Measurements from ENCODE around the gene BSDC1. TPM values are rescaled to one million over a fixed set of nuclear protein-coding genes. Genes with fewer than 3 reads are reported as not detected.

BSDC1 gene
- total and polyA plus RNA-seq, 2 of the 13 experiments (the other 11 are each of a cell fraction or from before 2014, with no cell fraction given) = 40.3 to 64.2 TPM

DNA sequence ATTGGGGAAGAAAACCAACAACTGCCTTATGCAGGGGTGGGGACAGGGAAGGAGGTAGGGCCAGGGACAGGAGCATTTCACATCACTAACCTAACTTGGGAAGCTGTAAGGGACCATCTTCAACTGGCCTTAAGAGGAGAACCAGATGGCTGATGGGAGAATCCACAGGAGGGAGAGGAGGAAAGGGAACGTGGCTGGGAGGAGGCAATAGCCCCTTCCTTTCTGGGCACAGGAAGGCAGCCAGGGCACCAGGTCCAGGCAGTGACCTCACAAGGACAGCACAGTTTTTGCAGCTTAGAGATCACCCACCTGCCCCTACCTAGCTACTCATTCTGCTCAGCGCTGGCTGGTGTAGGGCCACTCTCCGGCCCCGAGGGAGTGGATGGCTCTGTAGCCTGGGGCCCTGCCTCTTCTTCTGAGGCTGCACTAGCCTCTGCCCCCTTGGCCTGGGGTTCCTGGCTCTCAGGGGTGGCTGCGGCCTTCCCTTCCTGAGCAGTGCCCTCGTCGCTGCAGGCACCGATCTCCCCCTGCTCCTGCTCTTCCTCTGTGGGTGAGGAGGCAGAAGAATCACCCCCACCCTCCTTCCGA is 59.9 kb downstream of the BSDC1 start:
- peaks cover 14% of the 10 kb centered on the region for H4K20me1 ChIP-seq (ENCODE audit: insufficient read depth, low read length)
- in situ Hi-C loops (cut with HindIII; ENCODE audit: extremely low pct_ligation_motif_present, low pct_unique_long_range_greater_than_20kb) (no loop called here), intact Hi-C loops (cut with micrococcal nuclease; ENCODE audit: unreplicated experiment) (loop anchor here (10.0 kb wide), 1 partner anchor 60 kb away; the partner anchor contains the start of gene BSDC1)
- H3K27me3 ChIP-seq (ENCODE audit: control insufficient read depth in 1 of 2, insufficient read depth in 2 of 2, low read length in 2 of 2) = no peaks in the 10 kb centered on the region; a peak in 1 of 5 replicates
- peak overlapping the region; percentile 93 for H3K4me2 ChIP-seq (ENCODE audit: low read depth, low read length)
- H3K79me2 ChIP-seq (ENCODE audit: insufficient read depth, low read length) = peaks cover 14% of the 10 kb centered on the region
- H3K36me3 ChIP-seq (replicated peaks in 1 of 2; ENCODE audit: control insufficient read depth in 1 of 2, insufficient read depth in 2 of 2, low read length in 2 of 2) = peaks cover 24 to 50% of the 10 kb centered on the region in 2 experiments
- peak overlapping the region; percentile 70 to 95 (median 84) for H3K4me3 ChIP-seq (replicated peaks in 1 of 3; ENCODE audit: insufficient read depth in 1 of 3, low read depth in 2 of 3, low read length in 3 of 3)
- H3K4me1 ChIP-seq (ENCODE audit: insufficient read depth, low read length) = peaks cover 50% of the 10 kb centered on the region
- H2AFZ ChIP-seq (ENCODE audit: low read length) = no peak overlapping the region
- no TSS peak for BruUV-seq (replicated peaks)
- no peak for FAIRE-seq
- peak overlapping the region; percentile 68 for H3K27ac ChIP-seq (ENCODE audit: extremely low read length, insufficient read depth, low read length)
- peak; percentile 1; the same call in 2 of the 3 replicates for ATAC-seq
- CTCF ChIA-PET (ENCODE audit: low intra/inter-chr PET ratio, low total read pairs) = interaction anchor here (0.8 to 1.7 kb wide), 2 partner anchors 16 to 79 kb away, joined by 4 read pairs; no protein-coding TSS in a partner anchor
- peak overlapping the region; percentile 91 for H3K9ac ChIP-seq (ENCODE audit: insufficient read depth, low read depth, low read length)
- DNase-seq (ENCODE audit: low spot score) = no peak
- POLR2A ChIA-PET = interaction anchor here (0.9 to 4.8 kb wide), 7 partner anchors 11 to 119 kb away, joined by 3 to 84 read pairs (median 5); no protein-coding TSS in a partner anchor
- 68% methylated on average over 8 of the region's 9 CpGs for WGBS (ENCODE audit: low lambda C conversion rate)
- no peaks in the 10 kb centered on the region for H3K9me3 ChIP-seq (ENCODE audit: low read length)
- no peak for TF ChIP-seq CCAR2 (optimal IDR thresholded peaks at IDR 0.05; ENCODE audit: low read depth, low read length)
- TF ChIP-seq ZNF605 (CRISPR knock-in tag; IDR thresholded peaks at IDR 0.05) = peak; percentile 25; the same call in 1 of the 2 replicates
- TF ChIP-seq, protein P1, sequence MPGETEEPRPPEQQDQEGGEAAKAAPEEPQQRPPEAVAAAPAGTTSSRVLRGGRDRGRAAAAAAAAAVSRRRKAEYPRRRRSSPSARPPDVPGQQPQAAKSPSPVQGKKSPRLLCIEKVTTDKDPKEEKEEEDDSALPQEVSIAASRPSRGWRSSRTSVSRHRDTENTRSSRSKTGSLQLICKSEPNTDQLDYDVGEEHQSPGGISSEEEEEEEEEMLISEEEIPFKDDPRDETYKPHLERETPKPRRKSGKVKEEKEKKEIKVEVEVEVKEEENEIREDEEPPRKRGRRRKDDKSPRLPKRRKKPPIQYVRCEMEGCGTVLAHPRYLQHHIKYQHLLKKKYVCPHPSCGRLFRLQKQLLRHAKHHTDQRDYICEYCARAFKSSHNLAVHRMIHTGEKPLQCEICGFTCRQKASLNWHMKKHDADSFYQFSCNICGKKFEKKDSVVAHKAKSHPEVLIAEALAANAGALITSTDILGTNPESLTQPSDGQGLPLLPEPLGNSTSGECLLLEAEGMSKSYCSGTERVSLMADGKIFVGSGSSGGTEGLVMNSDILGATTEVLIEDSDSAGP (CRISPR knock-in tag; IDR thresholded peaks at IDR 0.05; ENCODE audit: borderline replicate concordance) = peak; percentile 57; the same call in 1 of the 2 replicates
- TF ChIP-seq KDM5B (CRISPR knock-in tag; IDR thresholded peaks at IDR 0.05; ENCODE audit: borderline replicate concordance) = 0 out of 2 replicates have a peak, but pooled peaks have one; percentile 28
- TF ChIP-seq ZNF768 (CRISPR knock-in tag; IDR thresholded peaks at IDR 0.05) = 0 out of 2 replicates have a peak, but pooled peaks have one; percentile 14
- peak in 1 of 2 experiments; percentile 54; a peak in 3 of 4 replicates for TF ChIP-seq POLR2A (IDR thresholded peaks at IDR 0.05; ENCODE audit: insufficient read depth in 1 of 2, low read depth in 2 of 2, low read length in 2 of 2)
- 0 out of 2 replicates have a peak, but pooled peaks have one; percentile 12 for TF ChIP-seq ZBTB7A (CRISPR knock-in tag; IDR thresholded peaks at IDR 0.05)
- TF ChIP-seq ZNF615 (CRISPR knock-in tag; IDR thresholded peaks at IDR 0.05; ENCODE audit: borderline replicate concordance) = 0 out of 2 replicates have a peak, but pooled peaks have one; percentile 33
- 0 out of 2 replicates have a peak, but pooled peaks have one; percentile 27 for TF ChIP-seq ZBTB42 (CRISPR knock-in tag; IDR thresholded peaks at IDR 0.05)
- TF ChIP-seq, protein P2, sequence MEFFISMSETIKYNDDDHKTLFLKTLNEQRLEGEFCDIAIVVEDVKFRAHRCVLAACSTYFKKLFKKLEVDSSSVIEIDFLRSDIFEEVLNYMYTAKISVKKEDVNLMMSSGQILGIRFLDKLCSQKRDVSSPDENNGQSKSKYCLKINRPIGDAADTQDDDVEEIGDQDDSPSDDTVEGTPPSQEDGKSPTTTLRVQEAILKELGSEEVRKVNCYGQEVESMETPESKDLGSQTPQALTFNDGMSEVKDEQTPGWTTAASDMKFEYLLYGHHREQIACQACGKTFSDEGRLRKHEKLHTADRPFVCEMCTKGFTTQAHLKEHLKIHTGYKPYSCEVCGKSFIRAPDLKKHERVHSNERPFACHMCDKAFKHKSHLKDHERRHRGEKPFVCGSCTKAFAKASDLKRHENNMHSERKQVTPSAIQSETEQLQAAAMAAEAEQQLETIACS (CRISPR knock-in tag; IDR thresholded peaks at IDR 0.05) = 0 out of 2 replicates have a peak, but pooled peaks have one; percentile 32
- peak; percentile 9; the same call in 1 of the 2 replicates for TF ChIP-seq KDM1A (CRISPR knock-in tag; IDR thresholded peaks at IDR 0.05)
- TF ChIP-seq, protein P3, sequence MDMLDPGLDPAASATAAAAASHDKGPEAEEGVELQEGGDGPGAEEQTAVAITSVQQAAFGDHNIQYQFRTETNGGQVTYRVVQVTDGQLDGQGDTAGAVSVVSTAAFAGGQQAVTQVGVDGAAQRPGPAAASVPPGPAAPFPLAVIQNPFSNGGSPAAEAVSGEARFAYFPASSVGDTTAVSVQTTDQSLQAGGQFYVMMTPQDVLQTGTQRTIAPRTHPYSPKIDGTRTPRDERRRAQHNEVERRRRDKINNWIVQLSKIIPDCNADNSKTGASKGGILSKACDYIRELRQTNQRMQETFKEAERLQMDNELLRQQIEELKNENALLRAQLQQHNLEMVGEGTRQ (IDR thresholded peaks at IDR 0.05; ENCODE audit: low read depth, low read length) = no peak
- TF ChIP-seq, protein P3 (CRISPR knock-in tag; IDR thresholded peaks at IDR 0.05; ENCODE audit: borderline replicate concordance) = no peak
- peak; percentile 61; the same call in 1 of the 2 replicates for TF ChIP-seq GFI1 (CRISPR knock-in tag; IDR thresholded peaks at IDR 0.05; ENCODE audit: borderline replicate concordance)
- TF ChIP-seq RORA (CRISPR knock-in tag; IDR thresholded peaks at IDR 0.05) = no peak
- TF ChIP-seq DNMT1 (CRISPR knock-in tag; IDR thresholded peaks at IDR 0.05) = no peak
- peak; percentile 81 for TF ChIP-seq RBM22 (optimal IDR thresholded peaks at IDR 0.05; ENCODE audit: low read length)
- 0 out of 2 replicates have a peak, but pooled peaks have one; percentile 28 for TF ChIP-seq NAIF1 (CRISPR knock-in tag; IDR thresholded peaks at IDR 0.05; ENCODE audit: borderline replicate concordance)
- TF ChIP-seq ZNF234 (CRISPR knock-in tag; conservative IDR thresholded peaks at IDR 0.05) = no peak
- TF ChIP-seq ARNTL (CRISPR knock-in tag; IDR thresholded peaks at IDR 0.05) = 0 out of 2 replicates have a peak, but pooled peaks have one; percentile 23

All from HepG2 (cell line).